ENCODE measurements around the gene NFKBIL1.
"Not testable (repeated sequence)": the region's sequence is repeated elsewhere in the genome, so short reads cannot be mapped to it uniquely, and the experiment has no call there.

The NFKBIL1 gene, protein sequence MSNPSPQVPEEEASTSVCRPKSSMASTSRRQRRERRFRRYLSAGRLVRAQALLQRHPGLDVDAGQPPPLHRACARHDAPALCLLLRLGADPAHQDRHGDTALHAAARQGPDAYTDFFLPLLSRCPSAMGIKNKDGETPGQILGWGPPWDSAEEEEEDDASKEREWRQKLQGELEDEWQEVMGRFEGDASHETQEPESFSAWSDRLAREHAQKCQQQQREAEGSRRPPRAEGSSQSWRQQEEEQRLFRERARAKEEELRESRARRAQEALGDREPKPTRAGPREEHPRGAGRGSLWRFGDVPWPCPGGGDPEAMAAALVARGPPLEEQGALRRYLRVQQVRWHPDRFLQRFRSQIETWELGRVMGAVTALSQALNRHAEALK

DNA sequence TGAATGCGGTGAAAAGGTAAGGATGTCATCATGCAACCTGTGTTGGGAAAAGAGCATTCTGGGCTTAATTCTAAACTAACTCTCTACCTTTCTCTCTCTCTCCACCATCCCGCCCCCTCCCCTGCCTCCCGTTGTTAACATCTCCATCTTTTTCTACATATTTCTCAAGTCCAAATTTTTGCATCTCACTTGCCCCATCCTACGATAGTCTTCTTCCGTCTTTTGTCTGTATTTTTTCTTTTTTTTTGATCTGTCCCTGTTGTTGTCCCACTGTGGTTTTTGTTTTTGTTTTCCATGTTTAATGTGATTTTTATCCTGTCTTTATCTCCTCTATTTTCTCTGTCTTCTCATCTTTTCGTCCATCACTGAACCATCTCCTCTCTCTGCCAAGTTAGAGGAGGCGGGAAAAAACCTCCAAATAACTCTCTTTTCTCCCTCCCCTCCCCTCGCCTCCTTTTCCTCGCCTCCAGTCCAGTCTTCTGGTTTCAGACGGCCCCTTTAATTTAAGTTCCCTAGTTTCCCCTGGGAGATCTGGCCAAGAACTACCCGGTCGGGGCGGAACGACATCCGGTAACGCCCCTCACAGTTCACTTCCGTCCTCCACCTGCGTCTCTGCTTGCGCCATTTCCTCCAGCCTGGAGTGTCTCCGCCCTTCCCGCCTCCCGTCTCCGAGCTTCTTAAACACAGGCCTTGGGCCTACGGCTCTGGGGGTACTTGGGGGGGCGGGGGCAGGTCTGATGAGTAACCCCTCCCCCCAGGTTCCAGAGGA is at the start of gene NFKBIL1:
TSS of gene NFKBIL1 (plus strand) at position 651 of the 769 bp plus-strand sequence. CDS start at position 738, 87 bp downstream.
- Mint-ChIP-seq H3K9me3 (no peaks in the 10 kb centered on the region), H3K27me3 (no peaks in the 10 kb centered on the region), H3K27ac (peak within 1 kb of the TSS; percentile 89), H3K36me3 (ENCODE audit: low read depth) (peaks cover 15% of the 10 kb centered on the region), H3K4me3 (peak within 1 kb of the TSS; percentile 86), H3K4me1 (peaks cover 62% of the 10 kb centered on the region)
- peak; percentile 83 for ATAC-seq
- DNase-seq, result peak; percentile 95

DNA sequence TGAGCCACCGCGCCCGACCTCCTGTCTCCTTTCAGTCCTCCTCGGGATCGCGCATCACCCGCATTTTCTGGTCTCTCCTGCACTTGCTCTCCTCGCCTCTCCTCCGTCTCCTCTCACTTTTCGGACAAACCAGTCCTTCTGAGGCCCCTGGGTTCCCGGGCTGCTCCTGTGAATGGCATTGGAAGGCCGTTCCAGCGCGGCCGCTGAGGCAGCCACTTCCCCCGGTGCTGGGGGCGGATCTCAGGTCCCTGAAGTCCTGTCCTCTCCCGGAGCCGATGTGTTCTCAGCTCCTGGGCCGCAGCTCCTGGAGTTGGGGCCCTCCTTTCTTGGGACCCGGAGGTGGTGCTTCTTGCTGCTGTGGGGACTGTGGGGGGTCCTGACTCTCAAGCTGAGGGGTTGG is 48.7 kb upstream of the NFKBIL1 start:
- H3K36me3 Mint-ChIP-seq (ENCODE audit: low read depth), result peaks cover 2% of the 10 kb centered on the region
- ATAC-seq, result no peak
- no peak for DNase-seq
- peak overlapping the region; percentile 64 for H3K27ac Mint-ChIP-seq
- H3K27me3 Mint-ChIP-seq, result no peaks in the 10 kb centered on the region
- peak overlapping the region; percentile 84 for H3K4me3 Mint-ChIP-seq
- no peaks in the 10 kb centered on the region for H3K9me3 Mint-ChIP-seq
- peaks cover 68% of the 10 kb centered on the region for H3K4me1 Mint-ChIP-seq

DNA sequence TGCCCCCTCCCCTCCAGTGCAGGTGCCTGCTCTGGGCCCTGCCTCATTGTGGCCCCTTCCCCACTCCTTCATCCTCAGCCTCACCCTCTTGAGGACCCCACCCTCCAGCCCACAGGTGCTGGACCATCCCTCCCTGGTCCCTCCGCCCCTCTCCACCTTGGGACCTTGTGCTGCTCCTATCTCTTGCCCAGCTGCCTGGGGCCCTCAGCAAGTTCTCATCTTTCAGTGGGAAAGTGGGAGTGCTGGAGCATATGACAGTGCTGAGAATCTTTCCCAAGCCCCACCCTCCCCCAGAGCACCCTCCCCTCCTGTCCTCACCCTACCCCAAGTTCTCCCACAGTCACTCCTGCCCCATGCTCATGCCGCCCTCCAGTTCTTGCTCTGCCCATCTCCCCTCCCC is 47.8 kb upstream of the NFKBIL1 start:
- not testable (repeated sequence) for H3K27ac Mint-ChIP-seq; DNase-seq; H3K36me3 Mint-ChIP-seq (ENCODE audit: low read depth); H3K27me3 Mint-ChIP-seq; ATAC-seq; H3K9me3 Mint-ChIP-seq
- Mint-ChIP-seq H3K4me3 (peak overlapping the region; percentile 84), H3K4me1 (peaks cover 66% of the 10 kb centered on the region)

DNA sequence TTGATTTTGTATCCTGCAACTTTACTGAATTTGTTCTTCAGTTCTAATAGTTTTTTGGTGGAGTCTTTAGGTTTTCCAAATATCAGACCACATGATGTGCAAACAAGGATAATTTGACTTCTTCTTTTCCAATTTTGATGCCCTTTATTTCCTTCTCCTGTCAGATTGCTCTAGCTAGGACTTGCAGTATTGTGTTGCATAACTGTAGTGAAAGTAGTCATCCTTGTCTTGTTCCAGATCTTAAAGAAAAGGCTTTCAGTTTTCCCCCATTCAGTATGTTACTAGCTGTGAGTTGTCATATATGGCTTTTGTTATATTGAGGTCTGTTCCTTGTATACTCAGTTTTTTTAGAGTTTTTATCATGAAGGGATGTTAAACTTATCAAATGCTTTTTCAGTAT is 44.8 kb upstream of the NFKBIL1 start:
- ATAC-seq (no peak), DNase-seq (no peak)
- no peak overlapping the region for H3K27ac Mint-ChIP-seq
- H3K27me3 Mint-ChIP-seq, result no peaks in the 10 kb centered on the region
- H3K4me1 Mint-ChIP-seq, result peaks cover 46% of the 10 kb centered on the region
- peaks cover 18% of the 10 kb centered on the region for H3K36me3 Mint-ChIP-seq (ENCODE audit: low read depth)
- no peaks in the 10 kb centered on the region for H3K9me3 Mint-ChIP-seq
- no peak overlapping the region for H3K4me3 Mint-ChIP-seq

DNA sequence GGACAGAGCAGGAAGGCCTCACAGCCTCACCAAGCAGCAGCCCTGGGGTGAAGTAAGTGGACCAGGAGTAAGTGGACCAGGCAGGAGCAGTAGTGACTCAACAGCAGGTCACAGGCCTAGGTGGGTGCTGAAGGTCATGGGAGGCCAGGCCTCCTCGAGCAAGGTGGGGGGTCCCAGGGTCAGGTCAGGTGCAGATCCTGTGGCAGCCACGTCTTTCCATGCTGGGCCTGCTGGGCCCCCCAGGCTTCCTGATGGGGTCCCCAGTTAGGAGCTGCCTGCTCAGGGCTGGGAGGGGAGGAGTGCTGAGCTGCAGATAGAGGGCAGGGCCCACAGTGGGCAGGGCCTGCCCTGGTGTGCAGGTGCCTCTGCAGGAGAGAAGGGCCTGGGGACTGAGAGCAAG is 38.4 kb upstream of the NFKBIL1 start:
- peaks cover 26% of the 10 kb centered on the region for H3K36me3 Mint-ChIP-seq (ENCODE audit: low read depth)
- not testable (repeated sequence) for DNase-seq, H3K4me3 Mint-ChIP-seq, ATAC-seq, H3K27ac Mint-ChIP-seq, H3K9me3 Mint-ChIP-seq, H3K27me3 Mint-ChIP-seq, H3K4me1 Mint-ChIP-seq

DNA sequence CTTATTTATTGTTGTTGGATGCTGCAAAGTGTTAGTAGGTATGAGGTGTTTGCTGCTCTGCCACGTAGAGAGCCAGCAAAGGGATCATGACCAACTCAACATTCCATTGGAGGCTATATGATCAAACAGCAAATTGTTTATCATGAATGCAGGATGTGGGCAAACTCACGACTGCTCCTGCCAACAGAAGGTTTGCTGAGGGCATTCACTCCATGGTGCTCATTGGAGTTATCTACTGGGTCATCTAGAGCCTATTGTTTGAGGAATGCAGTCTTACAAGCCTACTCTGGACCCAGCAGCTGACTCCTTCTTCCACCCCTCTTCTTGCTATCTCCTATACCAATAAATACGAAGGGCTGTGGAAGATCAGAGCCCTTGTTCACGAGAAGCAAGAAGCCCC is 37.4 kb upstream of the NFKBIL1 start:
- H3K9me3 Mint-ChIP-seq, result no peaks in the 10 kb centered on the region
- H3K4me3 Mint-ChIP-seq, result no peak overlapping the region
- peaks cover 26% of the 10 kb centered on the region for H3K36me3 Mint-ChIP-seq (ENCODE audit: low read depth)

DNA sequence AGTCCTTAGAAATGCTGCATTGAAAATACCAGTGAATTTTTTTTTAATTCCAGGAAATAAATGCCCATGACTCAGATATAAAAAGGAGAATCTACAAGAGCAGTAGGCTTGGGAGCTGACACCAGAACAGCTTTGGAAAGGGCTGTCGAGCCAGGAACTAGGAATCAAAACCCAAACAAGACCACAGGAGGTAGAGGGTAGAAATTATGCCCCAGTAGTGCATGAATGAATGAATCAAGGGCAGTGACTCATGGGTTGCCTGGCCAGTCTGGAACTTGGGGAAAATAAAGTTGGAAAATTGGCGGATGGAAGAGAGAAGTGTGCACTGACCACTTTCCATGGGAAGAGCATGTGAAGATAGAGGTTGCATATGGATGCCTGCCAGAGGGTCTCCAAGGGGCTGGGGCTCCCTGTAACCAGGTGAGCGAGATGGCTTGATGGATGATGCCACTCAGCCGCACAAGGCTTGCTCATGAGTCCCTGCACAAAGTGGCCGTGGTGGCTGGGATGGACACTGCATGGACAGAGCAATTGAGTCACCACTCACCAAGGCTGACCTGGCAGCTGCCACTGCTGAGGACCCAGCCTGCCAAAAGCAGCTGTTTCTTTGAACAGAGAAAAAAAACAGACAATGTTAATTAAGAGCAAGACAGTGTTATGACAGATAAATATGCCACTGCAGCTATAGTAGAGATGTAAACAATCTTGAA is 33.8 kb upstream of the NFKBIL1 start:
- Mint-ChIP-seq H3K9me3 (no peaks in the 10 kb centered on the region), H3K36me3 (ENCODE audit: low read depth) (peaks cover 7% of the 10 kb centered on the region), H3K27me3 (peaks cover 8% of the 10 kb centered on the region), H3K27ac (no peak overlapping the region), H3K4me1 (no peaks in the 10 kb centered on the region), H3K4me3 (no peak overlapping the region)
- ATAC-seq (no peak), DNase-seq (no peak)

More for the DNA sequence above, 37.4 kb upstream of the NFKBIL1 start:
- Mint-ChIP-seq H3K4me1 (peaks cover 2% of the 10 kb centered on the region), H3K27me3 (no peaks in the 10 kb centered on the region), H3K27ac (no peak overlapping the region)
- ATAC-seq (no peak), DNase-seq (no peak)

DNA sequence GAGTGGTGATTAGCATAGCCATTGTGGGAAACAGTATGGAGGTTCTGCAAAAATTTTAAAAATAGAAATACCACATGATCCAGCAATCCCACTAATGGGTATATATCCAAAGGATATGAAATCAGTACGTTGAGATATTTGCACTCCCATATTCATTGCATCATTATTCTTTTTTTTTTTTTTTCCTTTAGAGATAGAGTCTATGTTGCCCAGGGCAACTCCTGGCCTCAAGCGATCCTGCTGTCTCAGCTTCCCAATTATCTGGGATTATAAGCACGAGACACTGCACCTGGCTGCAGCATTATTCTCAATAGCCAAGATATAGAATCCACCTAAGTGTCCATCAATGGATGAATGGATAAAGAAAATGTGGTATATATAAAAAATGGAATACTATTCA is 25.6 kb upstream of the NFKBIL1 start:
- ATAC-seq, result no peak
- H3K9me3 Mint-ChIP-seq, result no peaks in the 10 kb centered on the region
- H3K4me3 Mint-ChIP-seq, result no peak overlapping the region
- peaks cover 3% of the 10 kb centered on the region for H3K27me3 Mint-ChIP-seq
- H3K27ac Mint-ChIP-seq, result no peak overlapping the region
- H3K4me1 Mint-ChIP-seq, result no peaks in the 10 kb centered on the region
- DNase-seq, result no peak
- H3K36me3 Mint-ChIP-seq (ENCODE audit: low read depth), result no peaks in the 10 kb centered on the region

DNA sequence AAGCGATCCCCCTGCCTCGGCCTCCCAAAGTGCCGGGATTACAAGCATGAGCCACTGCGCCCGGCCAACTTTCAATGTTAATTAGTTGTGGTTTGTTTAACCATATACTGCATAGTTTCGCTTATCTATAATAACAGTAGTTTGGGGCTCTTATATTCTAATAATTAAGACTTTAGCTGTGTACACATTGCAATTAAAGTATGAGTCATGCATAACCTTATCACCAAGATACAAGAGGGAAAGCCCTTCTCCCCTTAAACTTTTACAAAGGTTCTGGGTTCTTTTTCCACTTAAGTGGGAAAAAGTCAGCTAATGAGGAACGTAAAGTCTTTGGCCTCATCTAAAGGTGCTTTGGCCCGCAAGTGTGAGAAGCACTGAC is 21.9 kb upstream of the NFKBIL1 start:
- H3K27ac Mint-ChIP-seq, result no peak overlapping the region

DNA sequence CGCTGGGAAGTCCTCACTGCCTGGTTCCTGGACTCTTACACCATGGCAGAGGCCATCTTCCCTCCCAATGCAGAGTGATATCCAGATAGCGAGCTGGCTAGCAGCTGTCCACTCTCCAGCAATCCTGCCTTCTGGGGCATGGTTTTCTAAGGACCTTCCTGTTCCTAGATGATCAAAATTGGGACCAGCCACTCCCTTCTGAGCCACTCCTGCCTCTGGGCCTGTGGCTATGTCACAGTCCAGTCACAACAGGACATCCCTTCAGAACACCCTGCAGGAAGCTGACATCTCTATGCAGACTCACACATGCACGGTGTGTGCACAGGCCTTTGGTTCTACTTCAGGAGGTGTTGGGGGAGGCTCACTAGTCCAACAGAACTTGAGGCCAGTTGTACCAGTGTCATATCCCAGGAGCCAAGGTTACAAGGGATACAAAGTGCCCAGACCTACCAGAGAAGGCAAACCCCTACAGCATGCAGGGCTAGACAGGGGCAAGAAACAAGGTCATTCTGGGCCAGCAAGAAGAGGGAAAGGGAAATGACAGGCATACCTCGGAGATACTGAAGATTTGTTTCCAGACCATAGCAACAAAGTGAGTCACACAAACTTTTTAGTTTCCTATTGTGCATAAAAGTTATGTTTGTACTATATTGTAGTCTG is 21.3 kb upstream of the NFKBIL1 start:
- Mint-ChIP-seq H3K27ac (no peak overlapping the region), H3K36me3 (ENCODE audit: low read depth) (peaks cover 17% of the 10 kb centered on the region), H3K4me3 (no peak overlapping the region), H3K9me3 (no peaks in the 10 kb centered on the region), H3K27me3 (no peaks in the 10 kb centered on the region), H3K4me1 (no peaks in the 10 kb centered on the region)
- DNase-seq (no peak), ATAC-seq (no peak)

More for the DNA sequence above, 21.9 kb upstream of the NFKBIL1 start:
- peaks cover 11% of the 10 kb centered on the region for H3K36me3 Mint-ChIP-seq (ENCODE audit: low read depth)
- no peak for DNase-seq
- no peaks in the 10 kb centered on the region for H3K9me3 Mint-ChIP-seq
- no peaks in the 10 kb centered on the region for H3K4me1 Mint-ChIP-seq
- H3K4me3 Mint-ChIP-seq, result no peak overlapping the region
- ATAC-seq, result no peak
- H3K27me3 Mint-ChIP-seq, result no peaks in the 10 kb centered on the region

DNA sequence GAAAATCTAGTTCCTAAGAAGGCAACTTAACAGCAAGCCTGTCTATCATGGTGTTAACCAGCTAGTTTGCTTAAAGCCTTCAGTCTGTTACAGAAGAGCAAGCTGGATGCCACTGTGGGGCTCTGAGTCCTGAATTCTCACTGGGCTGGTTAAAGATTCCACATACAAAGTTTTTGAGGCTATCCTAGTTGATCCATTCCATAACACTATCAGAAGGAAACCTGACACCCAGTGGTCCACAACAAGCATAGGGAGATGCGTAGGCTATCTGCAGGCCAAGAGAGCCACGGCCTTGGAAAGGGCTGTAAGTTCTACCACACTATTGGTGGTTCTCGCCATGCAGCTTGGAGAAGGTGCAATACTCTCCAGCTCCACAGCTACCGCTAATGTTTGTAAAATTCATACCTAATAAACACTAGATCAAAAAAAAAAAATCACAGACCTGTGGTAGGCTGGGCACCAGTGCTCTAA is 19.1 kb upstream of the NFKBIL1 start:
- Mint-ChIP-seq H3K36me3 (ENCODE audit: low read depth) (peaks cover 35% of the 10 kb centered on the region), H3K4me1 (peaks cover 8% of the 10 kb centered on the region), H3K4me3 (no peak overlapping the region), H3K27ac (peak overlapping the region; percentile 46), H3K27me3 (no peaks in the 10 kb centered on the region), H3K9me3 (no peaks in the 10 kb centered on the region)
- ATAC-seq, result peak; percentile 6
- no peak for DNase-seq

DNA sequence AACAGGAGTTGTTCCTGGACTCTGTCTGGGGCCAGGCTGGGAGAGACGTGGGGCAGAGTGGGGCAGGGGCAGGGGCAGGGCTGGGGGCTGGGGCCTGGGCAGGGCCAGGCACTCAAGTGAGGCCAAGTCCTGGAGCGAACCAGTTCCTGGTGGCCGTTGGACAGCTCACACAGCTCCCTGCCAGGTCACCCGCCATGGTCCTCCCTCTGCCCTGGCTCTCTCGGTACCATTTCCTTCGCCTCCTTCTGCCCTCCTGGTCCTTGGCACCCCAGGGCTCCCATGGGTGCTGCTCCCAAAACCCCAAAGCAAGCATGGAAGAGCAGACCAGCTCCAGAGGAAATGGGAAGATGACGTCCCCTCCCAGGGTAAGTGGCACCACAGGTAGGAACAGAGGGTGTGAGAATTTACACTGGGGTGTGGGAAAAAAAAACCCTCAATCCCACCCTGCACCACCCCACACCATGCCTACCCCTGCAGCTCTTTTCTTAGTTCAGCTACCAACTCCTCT is 18.5 kb upstream of the NFKBIL1 start, which contains the start of gene MCCD1:
TSS of gene MCCD1 (plus strand) at position 142 of the 508 bp plus-strand sequence. CDS start at position 195, 53 bp downstream.
- Mint-ChIP-seq H3K4me3 (no peak within 1 kb of the TSS), H3K36me3 (ENCODE audit: low read depth) (peaks cover 40% of the 10 kb centered on the region), H3K9me3 (no peaks in the 10 kb centered on the region), H3K27me3 (no peaks in the 10 kb centered on the region), H3K27ac (peak within 1 kb of the TSS; percentile 46), H3K4me1 (peaks cover 9% of the 10 kb centered on the region)
- peak; percentile 8 for ATAC-seq
- no peak for DNase-seq

DNA sequence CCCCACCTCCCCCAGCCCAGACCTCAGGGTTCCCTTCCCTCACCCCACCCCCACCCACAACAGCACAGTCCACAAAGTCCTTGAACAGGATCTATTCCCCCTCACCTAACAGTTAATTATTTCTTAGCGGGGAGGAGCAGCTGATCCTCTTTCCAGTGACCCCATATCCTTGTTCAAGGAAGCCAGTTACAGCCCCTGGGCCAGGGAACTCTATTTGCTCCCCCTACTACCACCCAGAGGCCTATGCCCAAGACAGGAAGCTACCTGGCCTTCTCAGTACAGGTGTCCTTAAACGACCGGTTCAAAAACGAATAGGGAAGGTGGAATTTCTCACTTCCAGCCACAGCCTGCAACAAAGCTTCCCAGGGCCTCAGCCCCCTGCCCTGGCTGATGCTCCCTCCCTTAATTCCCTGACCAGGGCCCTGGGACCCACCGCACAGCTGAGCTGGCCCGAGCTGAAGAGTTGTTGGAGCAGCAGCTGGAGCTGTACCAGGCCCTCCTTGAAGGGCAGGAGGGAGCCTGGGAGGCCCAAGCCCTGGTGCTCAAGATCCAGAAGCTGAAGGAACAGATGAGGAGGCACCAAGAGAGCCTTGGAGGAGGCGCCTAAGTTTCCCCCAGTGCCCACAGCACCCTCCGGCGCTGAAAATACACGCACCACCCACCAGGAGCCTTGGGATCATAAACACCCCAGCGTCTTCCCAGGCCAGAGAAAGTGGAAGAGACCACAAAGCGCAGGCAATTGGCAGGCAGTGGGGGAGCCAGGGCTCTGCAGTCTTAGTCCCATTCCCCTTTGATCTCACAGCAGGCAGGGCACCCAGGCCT is 17.9 kb upstream of the NFKBIL1 start:
- Mint-ChIP-seq H3K36me3 (ENCODE audit: low read depth) (peaks cover 46% of the 10 kb centered on the region), H3K9me3 (no peaks in the 10 kb centered on the region), H3K4me1 (peaks cover 9% of the 10 kb centered on the region), H3K4me3 (no peak overlapping the region), H3K27me3 (no peaks in the 10 kb centered on the region), H3K27ac (no peak overlapping the region)
- peak; percentile 26 for ATAC-seq
- no peak for DNase-seq

All from activated naive CD8-positive, alpha-beta T cell treated with anti-CD3 and anti-CD28 coated beads, Interleukin-2, amount 50 U/mL, for 24 hours (primary cell).